HG02885 (cell line): ENCODE data around the gene AP2B1.

Experiments used
- ATAC-seq: cut with Tn5 transposase; IDR thresholded peaks from one replicate; pipeline ENCODE4 v1.9.1; 2021; ENCODE audit warnings: mild to moderate bottlenecking; ENCODE audit not compliant: unreplicated experiment, poor library complexity

Gene AP2B1

GRCh38 chr17:35765086-35765710 is 178.1 kb downstream of the AP2B1 start:
- ATAC-seq = no peak

- no peak for ATAC-seq
These were observed 178.8 kb downstream of the AP2B1 start for GRCh38 chr17:35765756-35766488.

- ATAC-seq = no peak
These were observed 179.4 kb downstream of the AP2B1 start for GRCh38 chr17:35766489-35766877.

- ATAC-seq = no peak
These were observed 179.9 kb downstream of the AP2B1 start for GRCh38 chr17:35766903-35767510.

- no peak for ATAC-seq
These were observed 181.7 kb downstream of the AP2B1 start for GRCh38 chr17:35768797-35769196.

- no peak for ATAC-seq
These were observed 182.9 kb downstream of the AP2B1 start for GRCh38 chr17:35769895-35770486.

- ATAC-seq = no peak
These were observed 186.0 kb downstream of the AP2B1 start for GRCh38 chr17:35773129-35773528.

GRCh38 chr17:35773679-35774425 is 186.7 kb downstream of the AP2B1 start:
- no peak for ATAC-seq

GRCh38 chr17:35774499-35774898 is 187.4 kb downstream of the AP2B1 start:
- ATAC-seq = no peak

GRCh38 chr17:35775039-35775438 is 187.9 kb downstream of the AP2B1 start:
- ATAC-seq = no peak

- ATAC-seq = no peak
These were observed 188.5 kb downstream of the AP2B1 start for GRCh38 chr17:35775583-35775982.
